ACHN (cell line): ENCODE measurements around the gene POC1B.

Experiments used
- DNase-seq: peaks from one replicate; pipeline ENCODE4 v3.0.0-alpha.2; 2015
- in situ Hi-C: cut with HindIII; loops from 2 replicates; pipeline ENCODE4 v1.10.0; 2017; ENCODE audit warnings: low sequenced_read_pairs, low pct_ligation_motif_present, low pct_unique_long_range_greater_than_20kb

The POC1B gene

GRCh38 chr12:89506050-89506449 lies 19.8 kb downstream of the POC1B start:
- DNase-seq: no peak
- in situ Hi-C loops: no loop called here

- DNase-seq: no peak
- in situ Hi-C loops: no loop called here
These were observed 21.1 kb downstream of the POC1B start for GRCh38 chr12:89504560-89505346.

- in situ Hi-C loops: no loop called here
- no peak for DNase-seq
These were observed 24.1 kb downstream of the POC1B start for GRCh38 chr12:89501793-89502192.

GRCh38 chr12:89499857-89500256 lies 26.0 kb downstream of the POC1B start:
- in situ Hi-C loops: no loop called here
- DNase-seq: no peak

GRCh38 chr12:89497467-89497866 lies 28.4 kb downstream of the POC1B start:
- in situ Hi-C loops: no loop called here
- DNase-seq: no peak

GRCh38 chr12:89497005-89497404 lies 28.8 kb downstream of the POC1B start:
- in situ Hi-C loops: no loop called here

GRCh38 chr12:89494411-89495231 lies 31.2 kb downstream of the POC1B start:
- in situ Hi-C loops: no loop called here
- no peak for DNase-seq

More at GRCh38 chr12:89497005-89497404, 28.8 kb downstream of the POC1B start:
- DNase-seq: no peak

GRCh38 chr12:89493670-89494302 lies 32.1 kb downstream of the POC1B start:
- in situ Hi-C loops: no loop called here
- DNase-seq: no peak

- in situ Hi-C loops: no loop called here
- no peak for DNase-seq
These were observed 33.0 kb downstream of the POC1B start for GRCh38 chr12:89492883-89493282.

GRCh38 chr12:89490922-89491321 lies 34.9 kb downstream of the POC1B start:
- no peak for DNase-seq

GRCh38 chr12:89486264-89486663 lies 39.6 kb downstream of the POC1B start:
- in situ Hi-C loops: no loop called here
- DNase-seq: no peak

More at GRCh38 chr12:89490922-89491321, 34.9 kb downstream of the POC1B start:
- in situ Hi-C loops: no loop called here

- no peak for DNase-seq
- in situ Hi-C loops: no loop called here
These were observed 41.4 kb downstream of the POC1B start for GRCh38 chr12:89484470-89484869.

GRCh38 chr12:89481213-89481914 lies 44.5 kb downstream of the POC1B start:
- in situ Hi-C loops: no loop called here
- DNase-seq: no peak

GRCh38 chr12:89479982-89480381 lies 45.9 kb downstream of the POC1B start:
- in situ Hi-C loops: no loop called here
- no peak for DNase-seq

GRCh38 chr12:89477633-89478279 lies 48.1 kb downstream of the POC1B start:
- in situ Hi-C loops: no loop called here
- DNase-seq: no peak

GRCh38 chr12:89476904-89477595 lies 48.8 kb downstream of the POC1B start:
- in situ Hi-C loops: no loop called here
- DNase-seq: no peak

GRCh38 chr12:89476232-89476631 lies 49.6 kb downstream of the POC1B start:
- in situ Hi-C loops: no loop called here
- no peak for DNase-seq
